AG04450 (cell line): ENCODE measurements around the gene PRRC2A. TPM values are rescaled to one million over a fixed set of nuclear protein-coding genes. Genes with fewer than 3 reads are reported as not detected.

ENCODE experiments used
- CTCF ChIA-PET: fragments of 300-600, 350-600 bp; formaldehyde crosslinking; extraction: SDS; loops from one replicate; lab custom pipeline; 2022; ENCODE audit warnings: antibody characterized with exemption, inconsistent platforms; lab: Charles Lee
- POLR2A ChIA-PET: fragments of 350-600 bp; formaldehyde crosslinking; extraction: SDS; loops from one replicate; lab custom pipeline; 2021; ENCODE audit warnings: antibody characterized with exemption, inconsistent platforms; lab: Yijun Ruan, JAX
- DNase-seq: peaks from one replicate; pipeline ENCODE4 v3.0.0-alpha.2; 2011; ENCODE audit warnings: low read depth, low spot score
- H3K27ac ChIP-seq: one replicate; pipeline ENCODE4 v1.5.1; 2012; ENCODE audit warnings: low read depth, low read length, control low read depth
- H3K27me3 ChIP-seq: one replicate; pipeline ENCODE4 v1.6.0; 2012; ENCODE audit warnings: low read length; ENCODE audit not compliant: control insufficient read depth, insufficient read depth
- H3K4me3 ChIP-seq: 2 replicates; pipeline ENCODE4 v1.5.1; 2011; ENCODE audit warnings: mild to moderate bottlenecking, low read depth, low read length, control low read depth
- H3K9me3 ChIP-seq: 2 replicates; pipeline ENCODE4 v1.5.1; 2012; ENCODE audit warnings: low read length; ENCODE audit not compliant: control insufficient read depth, insufficient read depth
- CTCF ChIP-seq: IDR thresholded peaks from 2 replicates; pipeline ENCODE4 v1.5.1; 2011; ENCODE audit warnings: low read depth, low read length, control low read depth, inconsistent platforms
- polyA plus RNA-seq: library from polyadenylated mRNA; depleted of rRNA; stranded (reverse); fragments of >200 nt; gene quantifications from 2 replicates; pipeline ENCODE4 v1.2.3, GENCODE V29; 2011

The PRRC2A gene
- polyA plus RNA-seq, 1 experiment = 24.8 TPM

DNA sequence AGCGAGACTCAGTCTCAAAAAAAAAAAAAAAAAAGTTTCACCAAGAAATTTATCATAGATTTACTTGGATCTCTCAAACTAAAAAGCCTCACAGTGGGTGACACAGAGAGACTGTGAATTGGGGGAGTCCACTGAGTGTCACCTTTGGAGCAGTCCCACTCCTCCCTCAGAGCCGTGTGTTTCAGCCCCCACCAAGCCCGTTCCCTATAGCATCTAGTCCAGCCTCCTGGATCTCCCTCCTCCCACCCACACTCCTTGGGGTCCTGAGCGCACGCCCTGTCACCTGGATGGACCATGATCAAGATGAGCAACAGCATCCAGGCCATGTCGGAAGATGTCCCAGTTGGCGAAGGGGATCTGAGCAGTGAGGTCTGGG is 28.1 kb upstream of the PRRC2A start:
- H3K27ac ChIP-seq = no peak overlapping the region
- H3K4me3 ChIP-seq = no peak overlapping the region
- ChIA-PET CTCF (interaction anchor here (1.2 to 10.4 kb wide), 3 partner anchors 8 to 47 kb away, joined by 4 to 388 read pairs (median 8); partner anchors contain the start of genes ATP6V1G2, DDX39B and NFKBIL1), POLR2A (no interaction called here)
- DNase-seq = no peak
- H3K27me3 ChIP-seq = no peaks in the 10 kb centered on the region
- TF ChIP-seq CTCF = no peak
- peaks cover 3% of the 10 kb centered on the region for H3K9me3 ChIP-seq

DNA sequence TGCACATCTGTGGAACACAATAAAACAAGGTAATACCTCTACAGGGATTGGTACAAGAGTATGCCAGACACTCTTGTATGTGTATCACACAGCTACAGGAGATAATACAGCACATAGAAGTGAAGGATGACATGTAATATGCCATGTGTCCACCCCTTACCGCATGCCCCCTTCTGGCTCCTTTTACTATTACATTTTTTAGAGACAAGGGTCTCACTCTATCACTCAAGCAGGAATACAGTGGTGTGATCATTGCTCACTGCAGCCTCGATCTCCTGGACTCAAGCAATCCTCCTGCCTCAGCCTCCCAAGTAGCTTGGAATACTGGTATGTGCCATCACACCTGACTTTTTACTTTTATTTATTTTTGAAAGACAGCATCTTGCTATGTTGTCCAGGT is 23.5 kb upstream of the PRRC2A start:
- Histone ChIP-seq H3K27me3 (no peaks in the 10 kb centered on the region), H3K9me3 (peaks cover 3% of the 10 kb centered on the region), H3K4me3 (no peak overlapping the region), H3K27ac (no peak overlapping the region)
- ChIA-PET POLR2A (interaction anchor here (0.6 to 1.0 kb wide), 3 partner anchors 18 to 198 kb away, joined by 3 to 12 read pairs (median 3); partner anchors contain the start of genes AIF1 and NFKBIL1), CTCF (interaction anchor here (0.7 to 10.4 kb wide), 15 partner anchors 9 to 104 kb away, joined by 3 to 388 read pairs (median 11); partner anchors contain the start of genes AIF1, ATP6V1G2, DDX39B and LST1)
- peak; percentile 47 for TF ChIP-seq CTCF
- no peak for DNase-seq

DNA sequence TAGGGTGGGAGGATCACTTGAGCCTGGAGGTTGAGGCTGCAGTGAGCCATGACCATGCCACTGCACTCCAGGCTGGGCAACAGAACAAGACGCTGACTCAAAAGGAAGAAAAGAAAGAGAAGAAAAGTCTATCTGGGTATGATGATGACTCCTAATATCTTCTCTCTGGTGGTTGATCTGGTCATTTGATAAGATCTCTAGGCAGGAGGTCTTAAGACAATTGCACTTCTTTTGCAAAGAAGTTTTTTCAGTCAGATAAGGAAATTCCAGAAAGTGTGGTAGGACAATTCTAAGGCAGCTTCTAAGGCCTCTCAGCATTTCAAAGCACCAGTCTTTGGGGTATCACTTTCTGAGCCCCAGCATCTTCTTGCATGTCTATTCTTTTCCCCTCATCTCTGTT is 13.2 kb upstream of the PRRC2A start:
- no peak overlapping the region for H3K4me3 ChIP-seq
- POLR2A ChIA-PET = no interaction called here
- no peak overlapping the region for H3K27ac ChIP-seq
- DNase-seq = no peak
- no peaks in the 10 kb centered on the region for H3K9me3 ChIP-seq
- peaks cover 3% of the 10 kb centered on the region for H3K27me3 ChIP-seq
- no peak for TF ChIP-seq CTCF
- CTCF ChIA-PET = interaction anchor here (2.8 kb wide), 1 partner anchor 10 kb away, joined by 17 read pairs; no protein-coding TSS in a partner anchor

GRCh38 chr6:31609519-31610406 is 10.8 kb upstream of the PRRC2A start:
- no peak overlapping the region for H3K27ac ChIP-seq
- DNase-seq = no peak
- TF ChIP-seq CTCF = no peak
- H3K9me3 ChIP-seq = no peaks in the 10 kb centered on the region
- ChIA-PET POLR2A (no interaction called here), CTCF (interaction anchor here (1.0 to 1.7 kb wide), 5 partner anchors 9 to 63 kb away, joined by 4 to 22 read pairs (median 5); partner anchors contain the start of genes ATP6V1G2 and NFKBIL1)
- H3K4me3 ChIP-seq = no peak overlapping the region
- peaks cover 6% of the 10 kb centered on the region for H3K27me3 ChIP-seq

GRCh38 chr6:31610968-31611367 is 9.5 kb upstream of the PRRC2A start:
- ChIA-PET POLR2A (no interaction called here), CTCF (interaction anchor here (0.9 to 1.7 kb wide), 5 partner anchors 10 to 64 kb away, joined by 3 to 14 read pairs (median 4); partner anchors contain the start of genes ATP6V1G2 and NFKBIL1)
- Histone ChIP-seq H3K4me3 (no peak overlapping the region), H3K27ac (no peak overlapping the region), H3K27me3 (peaks cover 6% of the 10 kb centered on the region), H3K9me3 (no peaks in the 10 kb centered on the region)
- no peak for TF ChIP-seq CTCF
- DNase-seq = no peak
